H54 (cell line): ENCODE data around the gene ADORA2A.

Source experiments
- DNase-seq: peaks from one replicate; pipeline ENCODE4 v3.0.0; 2011; ENCODE audit warnings: low spot score, mixed read lengths; ENCODE audit not compliant: insufficient read length
- FAIRE-seq: peaks from 3 replicates; lab custom pipeline; 2011; peaks lifted over from hg19 to GRCh38; lab: Jason Lieb, UNC
- POLR2A ChIP-seq: IDR thresholded peaks from 2 replicates; pipeline ENCODE4 v1.6.1; 2011; ENCODE audit warnings: low read depth, mild to moderate bottlenecking, low read length

The ADORA2A gene

GRCh38 chr22:24436553-24436952, 9.2 kb downstream of the ADORA2A start:
- DNase-seq: no peak
- TF ChIP-seq POLR2A: no peak
- no peak for FAIRE-seq

DNA sequence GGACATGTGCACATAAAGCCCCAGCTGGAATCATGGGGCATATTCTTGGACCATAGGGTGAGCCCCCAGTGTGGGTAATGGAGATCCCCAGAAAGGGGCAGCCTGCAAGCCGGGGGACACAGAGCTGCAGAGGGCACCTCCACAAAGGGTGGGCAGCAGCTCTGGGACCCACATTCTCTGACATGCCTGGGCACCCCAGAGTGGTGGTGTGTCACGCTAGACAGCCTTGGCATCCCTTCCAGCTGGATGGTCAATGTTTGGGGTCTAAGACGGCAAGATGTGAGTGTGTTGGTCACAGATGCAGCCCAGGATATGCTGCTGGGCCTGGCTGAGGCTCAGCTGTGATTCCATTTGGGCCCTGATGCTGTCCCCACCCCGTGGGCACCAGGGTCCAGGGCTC, 9.7 kb downstream of the ADORA2A start:
- FAIRE-seq (no peak), DNase-seq (no peak)
- no peak for TF ChIP-seq POLR2A

- no peak for FAIRE-seq
- TF ChIP-seq POLR2A: no peak
- DNase-seq: no peak
Observed at GRCh38 chr22:24437741-24438328, 10.4 kb downstream of the ADORA2A start.

- DNase-seq (no peak), FAIRE-seq (no peak)
- no peak for TF ChIP-seq POLR2A
Observed at GRCh38 chr22:24440270-24440717, 12.9 kb downstream of the ADORA2A start.

DNA sequence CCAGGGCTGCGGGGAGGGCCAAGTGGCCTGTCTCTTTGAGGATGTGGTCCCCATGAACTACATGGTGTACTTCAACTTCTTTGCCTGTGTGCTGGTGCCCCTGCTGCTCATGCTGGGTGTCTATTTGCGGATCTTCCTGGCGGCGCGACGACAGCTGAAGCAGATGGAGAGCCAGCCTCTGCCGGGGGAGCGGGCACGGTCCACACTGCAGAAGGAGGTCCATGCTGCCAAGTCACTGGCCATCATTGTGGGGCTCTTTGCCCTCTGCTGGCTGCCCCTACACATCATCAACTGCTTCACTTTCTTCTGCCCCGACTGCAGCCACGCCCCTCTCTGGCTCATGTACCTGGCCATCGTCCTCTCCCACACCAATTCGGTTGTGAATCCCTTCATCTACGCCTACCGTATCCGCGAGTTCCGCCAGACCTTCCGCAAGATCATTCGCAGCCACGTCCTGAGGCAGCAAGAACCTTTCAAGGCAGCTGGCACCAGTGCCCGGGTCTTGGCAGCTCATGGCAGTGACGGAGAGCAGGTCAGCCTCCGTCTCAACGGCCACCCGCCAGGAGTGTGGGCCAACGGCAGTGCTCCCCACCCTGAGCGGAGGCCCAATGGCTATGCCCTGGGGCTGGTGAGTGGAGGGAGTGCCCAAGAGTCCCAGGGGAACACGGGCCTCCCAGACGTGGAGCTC, 13.5 kb downstream of the ADORA2A start:
- FAIRE-seq (no peak), DNase-seq (no peak)
- TF ChIP-seq POLR2A: no peak

- no peak for TF ChIP-seq POLR2A
- no peak for FAIRE-seq
Observed at GRCh38 chr22:24441406-24442351, 14.3 kb downstream of the ADORA2A start.

GRCh38 chr22:24442352-24442744, 14.9 kb downstream of the ADORA2A start:
- no peak for FAIRE-seq
- TF ChIP-seq POLR2A: no peak
- no peak for DNase-seq

More at GRCh38 chr22:24441406-24442351, 14.3 kb downstream of the ADORA2A start:
- DNase-seq: no peak

- TF ChIP-seq POLR2A: no peak
- DNase-seq: no peak
- no peak for FAIRE-seq
Observed at GRCh38 chr22:24443668-24444067, 16.3 kb downstream of the ADORA2A start.

DNA sequence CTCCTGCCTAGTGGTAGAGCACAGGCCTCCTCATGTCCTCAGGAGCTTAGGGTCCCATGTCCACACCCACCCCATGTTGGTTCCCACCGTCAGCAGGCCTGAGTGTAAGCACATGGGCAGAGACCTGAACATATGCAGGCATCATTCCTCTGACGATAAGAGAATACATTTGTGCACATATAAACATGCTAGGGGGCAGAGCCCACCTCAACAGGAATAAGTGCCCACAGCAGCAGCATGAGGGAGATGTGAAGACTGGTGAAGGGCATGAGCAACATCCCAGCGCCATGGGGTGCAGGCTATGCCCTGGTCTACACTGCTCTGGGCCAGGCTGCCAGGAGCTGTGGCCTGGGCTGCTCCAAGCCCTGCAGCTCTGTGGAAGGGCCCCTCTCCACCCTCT, 16.9 kb downstream of the ADORA2A start:
- DNase-seq (no peak), FAIRE-seq (no peak)
- TF ChIP-seq POLR2A: no peak

- DNase-seq (no peak), FAIRE-seq (no peak)
- no peak for TF ChIP-seq POLR2A
Observed at GRCh38 chr22:24444729-24445466, 17.5 kb downstream of the ADORA2A start.

- FAIRE-seq (no peak), DNase-seq (no peak)
- TF ChIP-seq POLR2A: no peak
Observed at GRCh38 chr22:24445481-24446259, 18.3 kb downstream of the ADORA2A start.

DNA sequence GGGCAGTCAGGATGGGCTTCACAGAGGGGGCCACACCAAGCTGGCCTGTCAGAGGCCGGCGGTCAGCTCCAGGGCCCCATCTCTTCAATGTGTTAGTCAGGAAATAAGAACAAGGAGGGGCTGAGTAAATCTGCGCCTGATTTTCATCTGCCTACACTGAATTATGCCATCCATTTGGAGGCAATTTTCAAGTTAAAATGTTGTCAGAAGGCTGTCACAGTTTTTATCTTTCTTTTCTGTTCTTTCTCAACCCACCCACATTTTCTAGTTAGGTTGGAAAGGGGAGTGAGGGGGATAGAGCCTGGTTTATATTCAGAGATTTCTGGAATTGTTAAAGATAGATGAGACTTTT, 18.8 kb downstream of the ADORA2A start:
- TF ChIP-seq POLR2A: no peak
- FAIRE-seq: no peak
- DNase-seq: no peak

- TF ChIP-seq POLR2A: no peak
- DNase-seq (no peak), FAIRE-seq (no peak)
Observed at GRCh38 chr22:24450610-24451009, 23.2 kb downstream of the ADORA2A start.
